Caco-2 (cell line): ENCODE measurements around the gene C2orf80. TPM values are rescaled to one million over a fixed set of nuclear protein-coding genes. Genes with fewer than 3 reads are reported as not detected.

Experiments used
- BruUV-seq: library from RNA; stranded (reverse); fragments of 400-500 nt; replicated peaks from 2 replicates; lab custom pipeline; 2021; lab: Mats Ljungman, UMichigan
- CTCF ChIA-PET: fragments of 300-600 bp; sonication (Branson Sonifier 250); formaldehyde crosslinking; loops from one replicate; lab custom pipeline; 2022; ENCODE audit warnings: antibody characterized with exemption; lab: Charles Lee
- POLR2A ChIA-PET: fragments of 300-600 bp; sonication (Branson Sonifier 250); formaldehyde crosslinking; loops from one replicate; lab custom pipeline; 2022; ENCODE audit warnings: antibody characterized with exemption; lab: Charles Lee
- DNase-seq, 2 experiments: peaks; one replicate each; pipeline versions ENCODE4 v3.0.0 to v3.0.0-alpha.2; 2020 to 2022
- H3K27me3 ChIP-seq: replicated peaks from 2 replicates; pipeline ENCODE4 v1.6.0; 2011; ENCODE audit warnings: low read length; ENCODE audit not compliant: control insufficient read depth, insufficient read depth
- H3K36me3 ChIP-seq: 2 replicates; pipeline ENCODE4 v1.5.1; 2011; ENCODE audit warnings: low read length; ENCODE audit not compliant: control insufficient read depth, insufficient read depth
- H3K4me1 ChIP-seq: fragments of 250-450 bp; sonication (Bioruptor Pico); 2 replicates; pipeline ENCODE4 v1.5.1; 2020; ENCODE audit warnings: mild to moderate bottlenecking
- H3K4me3 ChIP-seq: 2 replicates; pipeline ENCODE4 v1.5.1; 2011; ENCODE audit warnings: low read depth, mild to moderate bottlenecking, control low read depth, low read length
- H3K9me3 ChIP-seq: fragments of 250-450 bp; sonication (Bioruptor Pico); 2 replicates; pipeline ENCODE4 v1.5.1; 2020; ENCODE audit warnings: mild to moderate bottlenecking, moderate library complexity
- H3K27ac Mint-ChIP-seq: one replicate; pipeline ENCODE4 v1.8.0; 2022; ENCODE audit warnings: mixed read lengths; ENCODE audit not compliant: unreplicated experiment
- H3K27me3 Mint-ChIP-seq: one replicate; pipeline ENCODE4 v1.8.0; 2022; ENCODE audit warnings: mixed read lengths; ENCODE audit not compliant: insufficient read depth, unreplicated experiment
- H3K36me3 Mint-ChIP-seq: one replicate; pipeline ENCODE4 v1.8.0; 2022; ENCODE audit warnings: mild to moderate bottlenecking, mixed read lengths; ENCODE audit not compliant: insufficient read depth, unreplicated experiment
- H3K4me1 Mint-ChIP-seq: one replicate; pipeline ENCODE4 v1.8.0; 2022; ENCODE audit warnings: low read depth, mixed read lengths; ENCODE audit not compliant: unreplicated experiment
- H3K4me3 Mint-ChIP-seq: one replicate; pipeline ENCODE4 v1.8.0; 2022; ENCODE audit warnings: mild to moderate bottlenecking, moderate library complexity, mixed read lengths; ENCODE audit not compliant: unreplicated experiment
- H3K9me3 Mint-ChIP-seq: one replicate; pipeline ENCODE4 v1.8.0; 2022; ENCODE audit warnings: mixed read lengths; ENCODE audit not compliant: unreplicated experiment
- intact Hi-C: fragments of 100-400 bp; cut with micrococcal nuclease; formaldehyde crosslinking; loops from one replicate; pipeline ENCODE4 v1.10.0; 2022; ENCODE audit not compliant: unreplicated experiment
- total RNA-seq: library from RNA; stranded (reverse); gene quantifications from 2 replicates; pipeline ENCODE4 v1.2.3, GENCODE V29; 2022
- TF ChIP-seq, protein P1 (sequence below), 2 experiments: fragments of 200-600 bp in 1 of 2; IDR thresholded peaks; 1 replicate in 1 of 2; 2 replicates in 1 of 2; pipeline versions ENCODE4 v1.5.1 to v1.8.0; 2011 to 2022; ENCODE audit warnings: antibody characterized with exemption in 1 of 2, control low read depth in 1 of 2, inconsistent platforms in 1 of 2, low read depth in 1 of 2, low read length in 1 of 2, mild to moderate bottlenecking in 1 of 2, moderate library complexity in 1 of 2; ENCODE audit not compliant: insufficient read depth in 1 of 2, severe bottlenecking in 1 of 2, unreplicated experiment in 1 of 2

Gene C2orf80
- total RNA-seq, 1 experiment from 2014 or later: not detected

DNA sequence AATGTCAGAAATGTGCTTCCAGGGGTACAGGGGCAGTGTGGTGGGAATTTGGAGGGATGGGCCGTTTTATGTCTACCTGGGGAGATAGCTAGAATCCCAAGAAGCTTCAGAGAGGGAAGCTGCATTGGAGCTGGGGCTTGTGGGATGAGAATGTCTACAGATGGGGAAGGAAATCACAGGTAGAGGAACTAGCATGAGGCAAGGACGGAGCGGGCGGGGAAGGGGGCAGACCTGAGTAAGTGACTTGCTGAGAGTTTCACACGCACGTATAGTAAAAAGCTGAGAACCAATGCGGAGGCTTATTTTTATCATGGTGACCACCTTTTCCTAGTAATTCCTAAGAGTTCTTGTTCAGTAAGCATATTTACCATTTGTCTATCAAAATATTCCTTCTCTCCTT lies 6.3 kb downstream of the C2orf80 start:
- POLR2A ChIA-PET: interaction anchor here (1.1 kb wide), 1 partner anchor 40 kb away, joined by 3 read pairs; no protein-coding TSS in a partner anchor
- intact Hi-C loops: no loop called here
- peaks cover 13% of the 10 kb centered on the region for H3K4me1 ChIP-seq
- H3K27me3 ChIP-seq: no peaks in the 10 kb centered on the region
- no peak overlapping the region for H3K4me3 ChIP-seq
- Mint-ChIP-seq H3K4me1 (peaks cover 7% of the 10 kb centered on the region), H3K27me3 (no peaks in the 10 kb centered on the region), H3K9me3 (no peaks in the 10 kb centered on the region), H3K36me3 (no peaks in the 10 kb centered on the region), H3K4me3 (no peak overlapping the region), H3K27ac (no peak overlapping the region)
- no TSS peak for BruUV-seq
- no peak for DNase-seq
- CTCF ChIA-PET: no interaction called here
- H3K36me3 ChIP-seq: no peaks in the 10 kb centered on the region
- TF ChIP-seq, protein P1, sequence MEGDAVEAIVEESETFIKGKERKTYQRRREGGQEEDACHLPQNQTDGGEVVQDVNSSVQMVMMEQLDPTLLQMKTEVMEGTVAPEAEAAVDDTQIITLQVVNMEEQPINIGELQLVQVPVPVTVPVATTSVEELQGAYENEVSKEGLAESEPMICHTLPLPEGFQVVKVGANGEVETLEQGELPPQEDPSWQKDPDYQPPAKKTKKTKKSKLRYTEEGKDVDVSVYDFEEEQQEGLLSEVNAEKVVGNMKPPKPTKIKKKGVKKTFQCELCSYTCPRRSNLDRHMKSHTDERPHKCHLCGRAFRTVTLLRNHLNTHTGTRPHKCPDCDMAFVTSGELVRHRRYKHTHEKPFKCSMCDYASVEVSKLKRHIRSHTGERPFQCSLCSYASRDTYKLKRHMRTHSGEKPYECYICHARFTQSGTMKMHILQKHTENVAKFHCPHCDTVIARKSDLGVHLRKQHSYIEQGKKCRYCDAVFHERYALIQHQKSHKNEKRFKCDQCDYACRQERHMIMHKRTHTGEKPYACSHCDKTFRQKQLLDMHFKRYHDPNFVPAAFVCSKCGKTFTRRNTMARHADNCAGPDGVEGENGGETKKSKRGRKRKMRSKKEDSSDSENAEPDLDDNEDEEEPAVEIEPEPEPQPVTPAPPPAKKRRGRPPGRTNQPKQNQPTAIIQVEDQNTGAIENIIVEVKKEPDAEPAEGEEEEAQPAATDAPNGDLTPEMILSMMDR (IDR thresholded peaks at IDR 0.05; ENCODE audit: insufficient read depth in 1 of 2, low read depth in 1 of 2, low read length in 1 of 2, severe bottlenecking in 1 of 2, unreplicated experiment in 1 of 2): no peak
- H3K9me3 ChIP-seq: no peaks in the 10 kb centered on the region

DNA sequence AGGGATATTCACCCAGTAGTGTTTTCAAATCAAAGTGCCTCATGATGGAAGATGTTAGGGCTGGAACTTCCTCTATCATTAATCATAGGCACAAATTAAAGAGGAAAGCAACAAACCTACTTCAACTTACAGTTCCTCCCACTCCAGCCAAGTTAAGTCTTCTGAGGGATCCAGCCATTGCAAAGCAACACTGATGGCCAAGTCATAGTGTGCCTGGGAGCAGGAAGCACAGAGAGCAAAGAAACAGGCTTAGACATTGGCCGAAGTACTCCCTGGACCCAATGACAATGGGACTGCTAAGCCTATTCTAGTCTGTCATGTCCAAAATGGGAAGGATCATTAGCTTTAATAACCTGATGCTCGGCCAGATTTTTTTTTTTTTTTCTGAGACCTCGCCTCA lies 7.0 kb downstream of the C2orf80 start:
- H3K27me3 Mint-ChIP-seq: no peaks in the 10 kb centered on the region
- no peaks in the 10 kb centered on the region for H3K27me3 ChIP-seq
- no peak for DNase-seq
- ChIA-PET CTCF (no interaction called here), POLR2A (no interaction called here)
- no peaks in the 10 kb centered on the region for H3K36me3 Mint-ChIP-seq
- no peaks in the 10 kb centered on the region for H3K36me3 ChIP-seq
- H3K4me1 ChIP-seq: peaks cover 13% of the 10 kb centered on the region
- TF ChIP-seq, protein P1 (IDR thresholded peaks at IDR 0.05; ENCODE audit: insufficient read depth in 1 of 2, low read depth in 1 of 2, low read length in 1 of 2, severe bottlenecking in 1 of 2, unreplicated experiment in 1 of 2): no peak
- H3K9me3 Mint-ChIP-seq: no peaks in the 10 kb centered on the region
- no peak overlapping the region for H3K4me3 Mint-ChIP-seq
- BruUV-seq: no TSS peak
- H3K4me3 ChIP-seq: no peak overlapping the region
- intact Hi-C loops: no loop called here
- H3K9me3 ChIP-seq: no peaks in the 10 kb centered on the region
- peaks cover 7% of the 10 kb centered on the region for H3K4me1 Mint-ChIP-seq
- H3K27ac Mint-ChIP-seq: no peak overlapping the region

DNA sequence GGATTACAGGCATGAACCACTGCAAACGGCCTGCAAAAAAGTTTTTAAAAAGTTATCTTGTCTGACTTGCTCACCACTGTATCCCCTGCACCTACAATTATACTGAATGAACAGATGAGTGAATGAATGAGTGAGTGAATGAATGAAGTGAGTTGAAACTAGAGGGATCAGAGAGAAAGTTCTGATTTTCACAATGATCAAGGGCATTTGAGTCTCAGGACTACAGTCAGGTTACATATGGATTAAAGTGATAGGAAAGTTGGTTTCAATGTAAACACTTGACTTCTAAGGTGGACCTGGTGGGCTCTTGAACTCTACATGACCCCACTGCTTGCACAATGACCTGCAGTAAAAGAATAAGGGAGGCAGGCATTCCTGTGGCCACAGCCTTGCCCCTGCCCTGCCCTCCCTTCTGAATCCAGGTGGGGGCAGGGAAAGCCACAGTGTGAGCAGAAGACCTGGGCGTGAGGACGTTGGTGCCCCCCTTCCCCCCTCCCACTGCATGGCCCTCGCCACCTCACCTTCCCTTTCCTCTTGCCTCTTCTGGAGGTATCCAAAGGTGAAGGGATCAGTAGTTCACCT lies 10.7 kb downstream of the C2orf80 start:
- Histone ChIP-seq H3K36me3 (no peaks in the 10 kb centered on the region), H3K4me3 (no peak overlapping the region), H3K9me3 (no peaks in the 10 kb centered on the region), H3K4me1 (peaks cover 16% of the 10 kb centered on the region), H3K27me3 (no peaks in the 10 kb centered on the region)
- no peaks in the 10 kb centered on the region for H3K36me3 Mint-ChIP-seq
- TF ChIP-seq, protein P1 (IDR thresholded peaks at IDR 0.05; ENCODE audit: insufficient read depth in 1 of 2, low read depth in 1 of 2, low read length in 1 of 2, severe bottlenecking in 1 of 2, unreplicated experiment in 1 of 2): no peak
- CTCF ChIA-PET: interaction anchor here (1.0 kb wide), 1 partner anchor 69 kb away, joined by 3 read pairs; no protein-coding TSS in a partner anchor
- peak; percentile 39 to 75 for DNase-seq
- no peaks in the 10 kb centered on the region for H3K27me3 Mint-ChIP-seq
- BruUV-seq: no TSS peak
- no peak overlapping the region for H3K4me3 Mint-ChIP-seq
- no peaks in the 10 kb centered on the region for H3K9me3 Mint-ChIP-seq
- H3K27ac Mint-ChIP-seq: no peak overlapping the region
- POLR2A ChIA-PET: no interaction called here
- H3K4me1 Mint-ChIP-seq: peaks cover 7% of the 10 kb centered on the region
- intact Hi-C loops: loop anchor here (1.0 to 10.0 kb wide), 2 partner anchors 76 to 156 kb away; partner anchors contain the start of gene IDH1
